ENCODE measurements around the gene PHF21B. TPM values are rescaled to one million over a fixed set of nuclear protein-coding genes. Genes with fewer than 3 reads are reported as not detected.

The PHF21B gene
- total and polyA plus RNA-seq, 4 donors: 3.3 to 12.7 (median 9.2) TPM

- Histone ChIP-seq H3K4me3 (ENCODE audit: low read depth, low read length) (no peak overlapping the region), H3K9me3 (ENCODE audit: control insufficient read depth, insufficient read depth, low read length) (no peaks in the 10 kb centered on the region), H3K36me3 (ENCODE audit: control insufficient read depth, insufficient read depth, low read length) (peaks cover 40% of the 10 kb centered on the region), H3K27ac (ENCODE audit: low read depth, low read length) (no peak overlapping the region), H3K4me1 (ENCODE audit: control insufficient read depth, insufficient read depth, low read length) (peaks cover 75% of the 10 kb centered on the region), H3K27me3 (ENCODE audit: control insufficient read depth, insufficient read depth, low read length) (no peaks in the 10 kb centered on the region)
- WGBS (ENCODE audit: insufficient coverage): 80% methylated on average over 23 of the region's 23 CpGs
- DNase-seq (ENCODE audit: low read depth in 4 of 6, low spot score in 6 of 6): no peak
Measured at GRCh38 chr22:44942979-44943700, 66.7 kb downstream of the PHF21B start.

- no peaks in the 10 kb centered on the region for H3K27me3 ChIP-seq (ENCODE audit: control insufficient read depth, insufficient read depth, low read length)
- H3K9me3 ChIP-seq (ENCODE audit: control insufficient read depth, insufficient read depth, low read length): no peaks in the 10 kb centered on the region
- no peak overlapping the region for H3K4me3 ChIP-seq (ENCODE audit: low read depth, low read length)
- H3K36me3 ChIP-seq (ENCODE audit: control insufficient read depth, insufficient read depth, low read length): peaks cover 35% of the 10 kb centered on the region
- H3K4me1 ChIP-seq (ENCODE audit: control insufficient read depth, insufficient read depth, low read length): peaks cover 67% of the 10 kb centered on the region
- 64% methylated on average over 7 of the region's 7 CpGs for WGBS (ENCODE audit: insufficient coverage)
- H3K27ac ChIP-seq (ENCODE audit: low read depth, low read length): no peak overlapping the region
- no peak for DNase-seq (ENCODE audit: low read depth in 4 of 6, low spot score in 6 of 6)
Measured at GRCh38 chr22:44942056-44942455, 67.7 kb downstream of the PHF21B start.

- H3K36me3 ChIP-seq (ENCODE audit: control insufficient read depth, insufficient read depth, low read length): peaks cover 35% of the 10 kb centered on the region
- no peaks in the 10 kb centered on the region for H3K27me3 ChIP-seq (ENCODE audit: control insufficient read depth, insufficient read depth, low read length)
- no peaks in the 10 kb centered on the region for H3K9me3 ChIP-seq (ENCODE audit: control insufficient read depth, insufficient read depth, low read length)
- H3K4me3 ChIP-seq (ENCODE audit: low read depth, low read length): no peak overlapping the region
- peaks cover 62% of the 10 kb centered on the region for H3K4me1 ChIP-seq (ENCODE audit: control insufficient read depth, insufficient read depth, low read length)
- 70% methylated on average over 11 of the region's 15 CpGs for WGBS (ENCODE audit: insufficient coverage)
- DNase-seq (ENCODE audit: low read depth in 4 of 6, low spot score in 6 of 6): no peak
- no peak overlapping the region for H3K27ac ChIP-seq (ENCODE audit: low read depth, low read length)
Measured at GRCh38 chr22:44941207-44941606, 68.6 kb downstream of the PHF21B start.

- H3K4me1 ChIP-seq (ENCODE audit: control insufficient read depth, insufficient read depth, low read length): peaks cover 60% of the 10 kb centered on the region
Measured at GRCh38 chr22:44940130-44940529, 69.7 kb downstream of the PHF21B start.

GRCh38 chr22:44939451-44939850, 70.4 kb downstream of the PHF21B start:
- peaks cover 54% of the 10 kb centered on the region for H3K4me1 ChIP-seq (ENCODE audit: control insufficient read depth, insufficient read depth, low read length)

More at GRCh38 chr22:44940130-44940529, 69.7 kb downstream of the PHF21B start:
- peak in 1 of 6 donors; percentile 63 for DNase-seq (ENCODE audit: low read depth in 4 of 6, low spot score in 6 of 6)
- peaks cover 34% of the 10 kb centered on the region for H3K36me3 ChIP-seq (ENCODE audit: control insufficient read depth, insufficient read depth, low read length)
- WGBS (ENCODE audit: insufficient coverage): 60% methylated on average over 8 of the region's 11 CpGs
- no peak overlapping the region for H3K27ac ChIP-seq (ENCODE audit: low read depth, low read length)
- H3K9me3 ChIP-seq (ENCODE audit: control insufficient read depth, insufficient read depth, low read length): no peaks in the 10 kb centered on the region
- H3K4me3 ChIP-seq (ENCODE audit: low read depth, low read length): no peak overlapping the region
- no peaks in the 10 kb centered on the region for H3K27me3 ChIP-seq (ENCODE audit: control insufficient read depth, insufficient read depth, low read length)

GRCh38 chr22:44938886-44939285, 70.9 kb downstream of the PHF21B start:
- Histone ChIP-seq H3K27me3 (ENCODE audit: control insufficient read depth, insufficient read depth, low read length) (no peaks in the 10 kb centered on the region), H3K9me3 (ENCODE audit: control insufficient read depth, insufficient read depth, low read length) (no peaks in the 10 kb centered on the region), H3K4me3 (ENCODE audit: low read depth, low read length) (no peak overlapping the region), H3K36me3 (ENCODE audit: control insufficient read depth, insufficient read depth, low read length) (peaks cover 29% of the 10 kb centered on the region), H3K27ac (ENCODE audit: low read depth, low read length) (no peak overlapping the region), H3K4me1 (ENCODE audit: control insufficient read depth, insufficient read depth, low read length) (peaks cover 54% of the 10 kb centered on the region)
- peak in 2 of 6 donors; percentile 57 to 69 for DNase-seq (ENCODE audit: low read depth in 4 of 6, low spot score in 6 of 6)
- 43% methylated on average over 14 of the region's 14 CpGs for WGBS (ENCODE audit: insufficient coverage)

More at GRCh38 chr22:44939451-44939850, 70.4 kb downstream of the PHF21B start:
- H3K27me3 ChIP-seq (ENCODE audit: control insufficient read depth, insufficient read depth, low read length): no peaks in the 10 kb centered on the region
- no peaks in the 10 kb centered on the region for H3K9me3 ChIP-seq (ENCODE audit: control insufficient read depth, insufficient read depth, low read length)
- H3K27ac ChIP-seq (ENCODE audit: low read depth, low read length): no peak overlapping the region
- peaks cover 34% of the 10 kb centered on the region for H3K36me3 ChIP-seq (ENCODE audit: control insufficient read depth, insufficient read depth, low read length)
- DNase-seq (ENCODE audit: low read depth in 4 of 6, low spot score in 6 of 6): no peak
- WGBS (ENCODE audit: insufficient coverage): 89% methylated on average over 11 of the region's 11 CpGs
- H3K4me3 ChIP-seq (ENCODE audit: low read depth, low read length): no peak overlapping the region

GRCh38 chr22:44937216-44937615, 72.6 kb downstream of the PHF21B start:
- no peak for DNase-seq (ENCODE audit: low read depth in 4 of 6, low spot score in 6 of 6)
- WGBS (ENCODE audit: insufficient coverage): 98% methylated on average over 8 of the region's 8 CpGs
- peaks cover 25% of the 10 kb centered on the region for H3K36me3 ChIP-seq (ENCODE audit: control insufficient read depth, insufficient read depth, low read length)
- H3K27me3 ChIP-seq (ENCODE audit: control insufficient read depth, insufficient read depth, low read length): no peaks in the 10 kb centered on the region
- no peak overlapping the region for H3K4me3 ChIP-seq (ENCODE audit: low read depth, low read length)
- H3K9me3 ChIP-seq (ENCODE audit: control insufficient read depth, insufficient read depth, low read length): no peaks in the 10 kb centered on the region
- H3K27ac ChIP-seq (ENCODE audit: low read depth, low read length): no peak overlapping the region
- H3K4me1 ChIP-seq (ENCODE audit: control insufficient read depth, insufficient read depth, low read length): peaks cover 48% of the 10 kb centered on the region

GRCh38 chr22:44936201-44936600, 73.6 kb downstream of the PHF21B start:
- WGBS (ENCODE audit: insufficient coverage): 91% methylated on average over 12 of the region's 16 CpGs

GRCh38 chr22:44935724-44936123, 74.1 kb downstream of the PHF21B start:
- Histone ChIP-seq H3K27ac (ENCODE audit: low read depth, low read length) (no peak overlapping the region), H3K27me3 (ENCODE audit: control insufficient read depth, insufficient read depth, low read length) (no peaks in the 10 kb centered on the region), H3K4me3 (ENCODE audit: low read depth, low read length) (no peak overlapping the region), H3K9me3 (ENCODE audit: control insufficient read depth, insufficient read depth, low read length) (no peaks in the 10 kb centered on the region), H3K4me1 (ENCODE audit: control insufficient read depth, insufficient read depth, low read length) (peaks cover 47% of the 10 kb centered on the region), H3K36me3 (ENCODE audit: control insufficient read depth, insufficient read depth, low read length) (peaks cover 27% of the 10 kb centered on the region)
- WGBS (ENCODE audit: insufficient coverage): 93% methylated on average over 8 of the region's 11 CpGs
- peak in 1 of 6 donors; percentile 44 for DNase-seq (ENCODE audit: low read depth in 4 of 6, low spot score in 6 of 6)

More at GRCh38 chr22:44936201-44936600, 73.6 kb downstream of the PHF21B start:
- H3K27ac ChIP-seq (ENCODE audit: low read depth, low read length): no peak overlapping the region
- DNase-seq (ENCODE audit: low read depth in 4 of 6, low spot score in 6 of 6): no peak
- peaks cover 47% of the 10 kb centered on the region for H3K4me1 ChIP-seq (ENCODE audit: control insufficient read depth, insufficient read depth, low read length)
- H3K4me3 ChIP-seq (ENCODE audit: low read depth, low read length): no peak overlapping the region
- H3K9me3 ChIP-seq (ENCODE audit: control insufficient read depth, insufficient read depth, low read length): no peaks in the 10 kb centered on the region
- H3K27me3 ChIP-seq (ENCODE audit: control insufficient read depth, insufficient read depth, low read length): no peaks in the 10 kb centered on the region
- H3K36me3 ChIP-seq (ENCODE audit: control insufficient read depth, insufficient read depth, low read length): peaks cover 27% of the 10 kb centered on the region

GRCh38 chr22:44934454-44934735, 75.4 kb downstream of the PHF21B start:
- peaks cover 47% of the 10 kb centered on the region for H3K4me1 ChIP-seq (ENCODE audit: control insufficient read depth, insufficient read depth, low read length)

More at GRCh38 chr22:44934454-44934735, 75.4 kb downstream of the PHF21B start:
- WGBS (ENCODE audit: insufficient coverage): 85% methylated on average over 5 of the region's 6 CpGs
- H3K36me3 ChIP-seq (ENCODE audit: control insufficient read depth, insufficient read depth, low read length): peaks cover 34% of the 10 kb centered on the region
- H3K4me3 ChIP-seq (ENCODE audit: low read depth, low read length): no peak overlapping the region
- DNase-seq (ENCODE audit: low read depth in 4 of 6, low spot score in 6 of 6): no peak
- no peak overlapping the region for H3K27ac ChIP-seq (ENCODE audit: low read depth, low read length)
- H3K27me3 ChIP-seq (ENCODE audit: control insufficient read depth, insufficient read depth, low read length): no peaks in the 10 kb centered on the region
- H3K9me3 ChIP-seq (ENCODE audit: control insufficient read depth, insufficient read depth, low read length): no peaks in the 10 kb centered on the region

Measured in spinal cord (tissue), 10 donors.